Mammary microvascular endothelial cell (primary cell): ENCODE data around the gene FCER1G. TPM values are rescaled to one million over a fixed set of nuclear protein-coding genes. Genes with fewer than 3 reads are reported as not detected.

ENCODE experiments used
- total RNA-seq: library from RNA; depleted of rRNA; stranded (reverse); fragments of >200 nt; gene quantifications from 2 replicates; pipeline ENCODE4 v1.2.3, GENCODE V29; 2015

FCER1G gene
- total RNA-seq = not detected in 2 replicates

DNA sequence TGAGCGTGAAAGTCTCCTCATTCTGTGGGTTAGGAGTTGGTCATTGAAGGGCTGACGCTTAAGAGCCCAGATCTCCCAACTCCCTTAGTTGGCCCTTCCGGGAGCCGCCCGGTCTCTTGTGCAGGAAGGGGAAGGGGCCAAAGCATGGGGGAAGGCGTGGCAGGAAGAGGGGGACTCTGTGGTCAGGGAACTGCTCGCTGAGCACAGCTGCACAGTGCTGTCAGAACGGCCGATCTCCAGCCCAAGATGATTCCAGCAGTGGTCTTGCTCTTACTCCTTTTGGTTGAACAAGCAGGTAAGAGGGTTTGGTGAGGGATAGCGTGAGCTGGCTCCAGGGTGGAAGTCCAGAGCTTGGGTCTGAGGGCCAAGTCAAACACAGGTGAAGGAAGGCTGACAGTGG is at the start of gene FCER1G:
FCER1G (plus strand) TSS at position 220 of the 400 bp plus-strand sequence; CDS start at position 247, 27 bp downstream.

GRCh38 chr1:161165742-161166668 is 49.1 kb upstream of the FCER1G start, which contains the start of gene PPOX:
Gene PPOX, plus strand, starts transcription at chr1:161166426. Its CDS starts 422 bp downstream, at chr1:161166848.

DNA sequence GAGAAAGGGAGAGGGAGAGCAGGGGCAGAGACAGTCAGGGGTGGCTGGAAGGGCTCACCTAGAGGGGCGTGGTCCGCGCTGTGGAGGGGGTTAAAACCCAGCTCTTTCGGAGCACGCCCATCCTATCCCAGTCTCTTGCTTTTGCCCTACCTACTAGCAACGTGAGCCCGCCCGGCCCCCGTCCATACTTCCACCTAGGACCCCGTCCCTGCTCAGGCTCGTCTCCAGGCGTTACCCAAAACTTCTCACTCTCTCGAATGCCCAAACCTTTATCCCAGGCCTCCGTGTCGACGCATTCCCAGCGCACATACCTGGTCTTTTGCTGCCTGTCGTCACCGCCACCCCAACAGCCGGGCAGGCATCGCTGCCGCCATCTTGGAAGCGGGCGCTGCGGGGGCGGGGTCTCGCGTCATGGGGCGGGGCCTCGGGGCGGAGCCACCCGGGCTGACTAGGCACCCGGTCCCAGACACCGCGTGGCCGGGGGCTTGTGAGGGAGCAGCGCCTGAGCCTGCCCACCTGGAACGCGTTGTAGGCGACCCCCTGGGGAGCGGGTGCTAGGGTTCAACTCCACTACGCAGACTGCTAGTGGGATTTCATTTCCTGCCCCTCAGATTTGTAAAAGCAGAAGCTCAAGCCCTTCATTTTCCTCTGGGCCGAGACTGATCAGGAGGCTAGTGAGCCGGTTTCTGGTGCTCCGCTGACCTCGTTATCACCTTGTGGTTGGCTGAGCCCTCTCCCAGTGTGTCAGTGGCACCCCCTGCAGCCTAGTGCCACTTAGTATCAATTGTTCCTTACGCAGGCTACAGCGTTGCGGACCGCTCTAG is 37.8 kb upstream of the FCER1G start, which contains the start of gene B4GALT3:
B4GALT3 (minus strand) TSS at position 396 of the 824 bp plus-strand sequence. CDS start 1,447 bp downstream, outside the sequence.

DNA sequence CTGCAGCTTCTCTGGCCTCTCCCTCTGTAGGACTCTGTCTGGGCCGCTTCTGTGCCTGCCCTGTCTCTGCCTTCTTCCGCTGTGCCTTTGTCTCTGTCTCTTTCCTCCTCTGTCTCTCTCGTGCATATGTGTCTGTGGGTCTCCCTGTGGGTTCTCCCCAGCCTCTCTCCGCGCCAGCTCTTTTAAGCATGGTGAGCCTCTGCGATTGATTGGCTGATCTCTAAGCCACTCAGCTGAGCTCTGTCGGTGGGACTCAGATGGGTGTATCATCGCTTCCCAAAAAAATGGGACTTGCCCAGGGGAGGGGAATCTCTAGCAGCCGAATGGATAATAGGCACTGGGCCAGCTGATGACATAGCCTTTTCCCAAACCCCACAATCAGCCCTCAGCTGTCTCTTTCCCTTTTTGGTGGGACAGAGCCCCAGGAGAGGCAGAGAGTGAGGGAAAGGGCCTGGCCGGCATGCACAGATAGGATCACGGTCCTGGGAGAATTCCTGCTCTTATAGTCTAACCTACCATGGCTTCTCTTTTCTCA is 16.1 kb upstream of the FCER1G start, which contains the start of gene ADAMTS4:
ADAMTS4 (minus strand) TSS at position 158 of the 535 bp plus-strand sequence. CDS start 427 bp downstream, outside the sequence.

GRCh38 chr1:161201836-161202712 is 13.0 kb upstream of the FCER1G start, which contains the start of gene NDUFS2:
Gene NDUFS2, plus strand, starts transcription at chr1:161202367. Its CDS starts 19 bp downstream, at chr1:161202386.

DNA sequence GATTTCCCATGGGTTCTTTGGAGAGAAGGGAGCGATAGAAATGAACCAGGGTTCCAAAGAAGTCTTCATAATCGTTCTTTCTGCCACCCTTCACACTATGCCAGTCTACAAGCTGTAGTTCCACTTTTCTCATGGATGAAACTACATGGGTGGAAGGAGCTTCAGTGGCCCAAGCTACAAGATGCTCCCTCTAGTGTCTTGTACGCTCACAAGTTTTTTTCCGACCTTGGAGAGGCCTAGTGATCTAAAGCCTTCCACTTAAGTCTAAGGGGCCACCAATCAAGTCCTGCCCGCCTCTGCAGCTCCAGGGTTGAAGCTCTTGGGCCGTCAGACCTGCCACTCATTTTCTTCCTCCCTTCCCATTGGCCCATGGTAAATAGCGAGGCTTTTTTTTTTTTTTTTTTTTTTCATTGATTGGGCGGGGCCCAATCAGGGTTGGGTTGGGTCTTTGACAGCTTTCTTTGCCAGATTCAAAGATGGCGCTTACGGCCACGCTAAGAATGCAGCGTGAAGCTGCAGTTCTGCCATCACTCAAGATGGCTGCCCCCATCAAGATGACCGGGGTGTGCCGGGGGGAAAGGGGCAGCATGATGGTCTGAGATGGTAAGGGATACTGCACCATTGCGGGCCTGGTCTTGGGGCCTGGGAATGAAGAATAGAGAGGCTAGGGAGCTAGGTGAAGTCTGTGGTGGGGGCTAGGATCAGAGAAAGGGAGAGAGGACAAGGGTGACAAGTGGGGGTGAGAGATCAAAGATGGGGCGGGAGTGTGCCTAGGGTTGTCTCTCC is 10.6 kb downstream of the FCER1G start, which contains the start of gene TOMM40L:
TOMM40L (plus strand) TSS at position 527 of the 786 bp plus-strand sequence. CDS start 430 bp downstream, outside the sequence.

GRCh38 chr1:161238039-161238473 is 23.0 kb downstream of the FCER1G start, which contains the start of gene NR1I3:
Gene NR1I3, minus strand, starts transcription at chr1:161238203. Its CDS starts 1,638 bp downstream, at chr1:161236565.

DNA sequence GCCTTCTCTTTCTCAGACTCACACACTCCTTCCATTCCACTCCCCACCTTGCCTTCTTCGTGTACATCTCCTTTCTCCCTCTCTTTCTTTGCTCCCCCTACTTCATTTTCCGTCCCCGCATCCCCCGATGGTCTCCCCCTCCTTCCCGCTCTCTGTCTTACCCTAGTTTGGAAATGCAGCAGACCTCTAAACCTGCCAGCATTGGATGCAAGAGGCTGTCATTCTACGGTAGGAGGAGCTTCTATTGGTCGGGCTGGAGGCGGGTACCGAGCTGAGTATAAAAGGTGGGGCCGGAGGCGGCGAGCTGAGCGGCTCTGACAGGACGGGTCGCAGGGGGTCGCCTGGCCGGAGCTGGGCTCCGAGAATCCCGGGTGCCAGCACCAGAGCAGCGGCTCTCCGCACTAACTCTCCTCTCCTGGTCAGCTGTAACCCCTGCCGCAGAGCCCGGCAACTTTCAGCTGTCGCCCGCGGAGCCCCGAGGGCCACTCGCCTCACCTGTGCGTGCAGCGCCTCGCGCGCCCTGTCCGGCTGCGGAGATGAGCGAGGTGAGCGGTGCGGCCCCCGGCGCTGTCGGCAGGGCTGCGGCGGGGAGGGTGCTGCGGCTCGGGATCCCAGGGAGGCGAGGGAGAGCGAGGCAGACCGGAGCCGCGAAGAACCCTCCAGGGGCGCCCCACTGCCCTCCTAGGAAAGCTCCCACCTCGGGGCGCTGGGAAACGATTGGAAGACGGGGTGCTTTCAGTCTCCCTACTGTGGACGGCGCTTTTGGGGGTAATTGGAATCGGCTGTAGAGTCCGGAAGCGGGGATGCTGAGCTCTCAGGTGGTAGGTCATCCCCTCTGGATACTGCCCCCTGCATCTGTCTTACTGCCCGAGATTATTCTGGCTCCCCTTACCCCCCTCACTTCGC is 43.6 kb downstream of the FCER1G start, which contains the start of gene PCP4L1:
PCP4L1 (plus strand) TSS at position 307 of the 906 bp plus-strand sequence; CDS start at position 537, 230 bp downstream.

Other genes starting within 250 kb of the FCER1G start
- 67.0 and 77.2 TPM in 2 replicates for gene F11R, start 194.1 kb upstream of the FCER1G start, total RNA-seq
- gene TSTD1, start 176.3 kb upstream of the FCER1G start, total RNA-seq = 1.5 TPM in 1 of 2 replicates, not detected in the other
- 59.0 and 59.1 TPM in 2 replicates for gene USF1, start 169.3 kb upstream of the FCER1G start, total RNA-seq
- 0.13 and 0.20 TPM in 2 replicates for gene ARHGAP30, start 145.4 kb upstream of the FCER1G start, total RNA-seq
- 0.47 and 0.54 TPM in 2 replicates for gene NECTIN4, start 125.7 kb upstream of the FCER1G start, total RNA-seq
- 1.1 and 2.6 TPM in 2 replicates for gene KLHDC9, start 116.9 kb upstream of the FCER1G start, total RNA-seq
- 63.7 and 71.8 TPM in 2 replicates for gene PFDN2, start 97.3 kb upstream of the FCER1G start, total RNA-seq
- 20.9 and 27.4 TPM in 2 replicates for gene NIT1, start 97.2 kb upstream of the FCER1G start, total RNA-seq
- 19.4 and 31.8 TPM in 2 replicates for gene DEDD, start 82.6 kb upstream of the FCER1G start, total RNA-seq
- gene UFC1, start 61.3 kb upstream of the FCER1G start, total RNA-seq = 72.6 and 84.7 TPM in 2 replicates
- 5.7 and 7.1 TPM in 2 replicates for gene USP21, start 55.8 kb upstream of the FCER1G start, total RNA-seq
- 10.7 and 12.0 TPM in 2 replicates for gene PPOX, start 48.9 kb upstream of the FCER1G start, total RNA-seq
- gene B4GALT3, start 37.8 kb upstream of the FCER1G start, total RNA-seq = 30.5 and 39.7 TPM in 2 replicates
- 26.7 and 28.6 TPM in 2 replicates for gene ADAMTS4, start 16.2 kb upstream of the FCER1G start, total RNA-seq
- gene NDUFS2, start 12.9 kb upstream of the FCER1G start, total RNA-seq = 102 and 119 TPM in 2 replicates
- gene APOA2, start 8.3 kb downstream of the FCER1G start, total RNA-seq = not detected in 2 replicates
- gene TOMM40L, start 10.8 kb downstream of the FCER1G start, total RNA-seq = 21.1 and 22.1 TPM in 2 replicates
- not detected in 2 replicates for gene NR1I3, start 22.9 kb downstream of the FCER1G start, total RNA-seq
- gene PCP4L1, start 43.5 kb downstream of the FCER1G start, total RNA-seq = not detected in 2 replicates
- 1.8 and 2.1 TPM in 2 replicates for gene MPZ, start 94.7 kb downstream of the FCER1G start, total RNA-seq
- 40.2 and 58.0 TPM in 2 replicates for gene SDHC, start 99.1 kb downstream of the FCER1G start, total RNA-seq
- gene CFAP126, start 152.6 kb downstream of the FCER1G start, total RNA-seq = not detected in 2 replicates